ENCODE results near the gene OMP. TPM values are rescaled to one million over a fixed set of nuclear protein-coding genes. Genes with fewer than 3 reads are reported as not detected.

Gene OMP
- total and polyA plus RNA-seq, 2 of the 13 experiments (the other 11 are each of a cell fraction or from before 2014, with no cell fraction given), result not detected

DNA sequence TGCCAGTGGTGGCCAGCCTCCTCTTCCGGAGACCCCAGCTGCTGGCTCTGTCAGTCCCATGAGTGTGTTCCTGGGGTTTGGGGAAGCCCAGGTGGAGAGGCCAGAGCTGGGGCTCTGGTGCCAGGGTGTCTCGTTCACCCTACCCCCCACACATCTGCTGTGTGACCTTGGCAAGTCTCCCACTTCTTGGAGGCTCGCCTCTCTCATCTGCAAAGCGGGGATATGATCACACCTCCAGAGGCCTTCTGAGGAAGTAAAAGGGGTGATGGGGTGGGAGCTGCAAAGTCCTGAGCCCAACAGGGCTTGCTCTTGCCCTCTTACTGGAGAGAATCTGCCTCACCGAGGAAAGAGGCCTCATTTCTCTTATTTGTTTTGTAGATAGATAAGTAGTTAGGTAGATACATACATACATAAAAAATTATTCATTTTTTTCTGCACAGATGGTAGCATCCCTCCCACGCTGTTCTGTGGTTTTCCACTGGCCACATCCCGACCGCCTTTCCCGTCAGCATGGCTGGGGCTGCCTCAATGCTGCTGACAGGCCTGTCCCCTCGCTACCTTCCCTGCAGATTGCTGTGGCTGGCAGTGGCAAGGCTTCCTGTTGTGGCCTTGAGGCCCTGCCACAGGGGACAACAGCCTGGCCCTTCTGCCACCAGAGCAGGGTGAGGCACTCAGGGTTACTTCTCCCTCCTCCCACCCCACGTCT is 49.3 kb downstream of the OMP start (continued):
- no peak for TF ChIP-seq ZNF224 (CRISPR knock-in tag; IDR thresholded peaks at IDR 0.05)
- no peak for TF ChIP-seq MED13 (CRISPR knock-in tag; IDR thresholded peaks at IDR 0.05)
- TF ChIP-seq ZNF121 (CRISPR knock-in tag; IDR thresholded peaks at IDR 0.05), result no peak
- TF ChIP-seq ZNF512 (CRISPR knock-in tag; IDR thresholded peaks at IDR 0.05), result no peak
- no peak for TF ChIP-seq JUND (CRISPR knock-in tag; IDR thresholded peaks at IDR 0.05)

- in situ Hi-C loops (cut with HindIII; ENCODE audit: extremely low pct_ligation_motif_present, low pct_unique_long_range_greater_than_20kb), result no loop called here
- no peak for FAIRE-seq
- 67% methylated on average over 6 of the region's 6 CpGs for WGBS (ENCODE audit: low lambda C conversion rate)
Observed at GRCh38 chr11:77152846-77153245, 50.2 kb downstream of the OMP start.

More at GRCh38 chr11:77152846-77153245, 50.2 kb downstream of the OMP start:
- Histone ChIP-seq H3K27ac (ENCODE audit: extremely low read length, insufficient read depth, low read length) (no peak overlapping the region), H3K9me3 (ENCODE audit: low read length) (no peaks in the 10 kb centered on the region), H3K4me3 (replicated peaks in 1 of 3; ENCODE audit: insufficient read depth in 1 of 3, low read depth in 2 of 3, low read length in 3 of 3) (no peak overlapping the region), H2AFZ (ENCODE audit: low read length) (no peak overlapping the region), H3K27me3 (ENCODE audit: control insufficient read depth in 1 of 2, insufficient read depth in 2 of 2, low read length in 2 of 2) (no peaks in the 10 kb centered on the region), H3K36me3 (replicated peaks in 1 of 2; ENCODE audit: control insufficient read depth in 1 of 2, insufficient read depth in 2 of 2, low read length in 2 of 2) (no peaks in the 10 kb centered on the region), H4K20me1 (ENCODE audit: insufficient read depth, low read length) (no peaks in the 10 kb centered on the region), H3K4me2 (ENCODE audit: low read depth, low read length) (no peak overlapping the region), H3K4me1 (ENCODE audit: insufficient read depth, low read length) (peaks cover 20% of the 10 kb centered on the region), H3K79me2 (ENCODE audit: insufficient read depth, low read length) (no peaks in the 10 kb centered on the region), H3K9ac (ENCODE audit: insufficient read depth, low read depth, low read length) (no peak overlapping the region)
- DNase-seq (ENCODE audit: low spot score), result no peak
- ChIA-PET POLR2A (interaction anchor here (0.6 to 1.3 kb wide), 2 partner anchors 8 to 22 kb away, joined by 3 read pairs; no protein-coding TSS in a partner anchor), CTCF (ENCODE audit: low intra/inter-chr PET ratio, low total read pairs) (no interaction called here)
- ATAC-seq, result peak; percentile 42; the same call in 2 of the 3 replicates
- intact Hi-C loops (cut with micrococcal nuclease; ENCODE audit: unreplicated experiment), result no loop called here
- no TSS peak for BruUV-seq (replicated peaks)
- TF ChIP-seq ZFX (CRISPR knock-in tag; IDR thresholded peaks at IDR 0.05; ENCODE audit: low read depth) (0 out of 2 replicates have a peak, but pooled peaks have one; percentile 4), HNF4A (CRISPR knock-in tag; IDR thresholded peaks at IDR 0.05) (peak; percentile 32; the same call in 1 of the 2 replicates), SSRP1 (CRISPR knock-in tag; IDR thresholded peaks at IDR 0.05) (no peak), IKZF1 (IDR thresholded peaks at IDR 0.05) (no peak), GZF1 (CRISPR knock-in tag; IDR thresholded peaks at IDR 0.05) (no peak), TAF15 (IDR thresholded peaks at IDR 0.05; ENCODE audit: low read depth, low read length, poor library complexity, severe bottlenecking) (no peak)
- TF ChIP-seq, protein P1, sequence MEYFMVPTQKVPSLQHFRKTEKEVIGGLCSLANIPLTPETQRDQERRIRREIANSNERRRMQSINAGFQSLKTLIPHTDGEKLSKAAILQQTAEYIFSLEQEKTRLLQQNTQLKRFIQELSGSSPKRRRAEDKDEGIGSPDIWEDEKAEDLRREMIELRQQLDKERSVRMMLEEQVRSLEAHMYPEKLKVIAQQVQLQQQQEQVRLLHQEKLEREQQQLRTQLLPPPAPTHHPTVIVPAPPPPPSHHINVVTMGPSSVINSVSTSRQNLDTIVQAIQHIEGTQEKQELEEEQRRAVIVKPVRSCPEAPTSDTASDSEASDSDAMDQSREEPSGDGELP (IDR thresholded peaks at IDR 0.05; ENCODE audit: borderline replicate concordance, low read depth), result peak; percentile 67

Other genes with a start within 250 kb of the OMP start
- 8.4 and 9.8 TPM in 2 replicates for gene ACER3, start 241.9 kb upstream of the OMP start, total RNA-seq (2016; rRNA removed; fragmentation: Illumina TruSeq; extraction: Trizol)
- gene ACER3, start 241.9 kb upstream of the OMP start, polyA plus RNA-seq (2011; rRNA removed), result 4.4 and 6.0 TPM in 2 replicates
- not detected in 2 replicates for gene B3GNT6, start 68.4 kb upstream of the OMP start, total RNA-seq (2016; rRNA removed; fragmentation: Illumina TruSeq; extraction: Trizol)
- not detected in 2 replicates for gene B3GNT6, start 68.4 kb upstream of the OMP start, polyA plus RNA-seq (2011; rRNA removed)
- gene CAPN5, start 35.9 kb upstream of the OMP start, total RNA-seq (2016; rRNA removed; fragmentation: Illumina TruSeq; extraction: Trizol), result 0.22 and 0.27 TPM in 2 replicates
- gene CAPN5, start 35.9 kb upstream of the OMP start, polyA plus RNA-seq (2011; rRNA removed), result 1.2 and 2.1 TPM in 2 replicates
- gene MYO7A, start 25.4 kb downstream of the OMP start, total RNA-seq (2016; rRNA removed; fragmentation: Illumina TruSeq; extraction: Trizol), result 3.6 and 7.5 TPM in 2 replicates
- gene MYO7A, start 25.4 kb downstream of the OMP start, polyA plus RNA-seq (2011; rRNA removed), result 8.1 and 10.0 TPM in 2 replicates
- not detected in 2 replicates for gene GDPD4, start 198.8 kb downstream of the OMP start, total RNA-seq (2016; rRNA removed; fragmentation: Illumina TruSeq; extraction: Trizol)
- not detected in 2 replicates for gene GDPD4, start 198.8 kb downstream of the OMP start, polyA plus RNA-seq (2011; rRNA removed)

All from HepG2 (cell line).